ENCODE data around the gene PPP6C.

GRCh38 chr9:125133403-125134329 is 55.9 kb downstream of the PPP6C start:
- TF ChIP-seq POLR2A (IDR thresholded peaks at IDR 0.05; ENCODE audit: low read depth, low read length), result no peak
- no peak for TF ChIP-seq POLR2AphosphoS5 (IDR thresholded peaks at IDR 0.05; ENCODE audit: low read depth, low read length)
